ENCODE results near the gene CAST.

Gene CAST

DNA sequence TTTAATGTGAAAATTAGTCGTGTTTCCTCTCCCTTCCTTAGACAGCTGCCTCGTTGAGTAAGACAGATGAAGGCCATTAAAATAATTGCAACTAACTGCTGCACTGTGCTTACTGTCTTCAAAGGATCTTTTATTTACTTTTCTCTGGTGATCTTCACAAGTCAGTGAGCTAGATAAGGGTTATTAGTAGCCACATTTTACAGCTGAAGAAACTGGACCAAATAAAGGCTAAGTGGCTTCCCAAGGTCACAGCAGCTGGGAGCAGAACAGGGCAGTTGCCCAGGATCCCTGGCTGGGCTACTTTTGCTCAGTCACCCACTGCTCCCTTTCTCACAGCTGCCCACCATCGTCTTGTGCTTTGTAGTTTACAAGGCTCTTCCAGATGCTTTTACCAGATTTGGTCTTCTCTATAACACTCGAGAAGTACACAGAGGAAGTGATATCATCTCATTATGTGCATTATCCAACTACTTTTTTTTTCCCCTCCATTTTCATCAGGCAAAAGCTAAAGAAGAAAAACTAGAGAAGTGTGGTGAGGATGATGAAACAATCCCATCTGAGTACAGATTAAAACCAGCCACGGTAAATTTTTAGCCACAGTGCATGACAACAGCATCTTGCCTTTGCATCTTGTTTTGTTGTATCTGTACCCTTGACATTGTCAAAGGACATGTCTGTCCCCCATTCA, 83.8 kb downstream of the CAST start:
- DNase-seq (ENCODE audit: low read depth), result peak; percentile 17

DNA sequence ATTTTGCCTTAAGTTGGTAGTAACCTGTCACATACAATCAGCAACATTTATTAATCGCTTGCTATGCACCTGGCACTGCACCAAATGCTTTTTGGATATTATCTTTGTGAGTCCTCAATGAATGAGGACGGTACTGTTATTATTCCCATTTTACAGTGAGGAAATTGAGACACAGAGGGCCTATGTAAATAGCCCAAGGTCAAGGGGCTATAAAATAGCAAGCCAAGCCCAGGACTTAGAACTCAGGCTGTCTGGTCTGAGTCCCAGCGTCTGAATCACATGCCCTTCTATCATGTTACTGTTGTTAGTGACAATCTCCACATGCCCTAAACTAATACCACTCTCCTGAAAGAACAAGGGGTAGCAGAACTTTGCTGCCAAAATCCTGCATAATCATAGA, 85.5 kb downstream of the CAST start:
- no peak for DNase-seq (ENCODE audit: low read depth)

DNA sequence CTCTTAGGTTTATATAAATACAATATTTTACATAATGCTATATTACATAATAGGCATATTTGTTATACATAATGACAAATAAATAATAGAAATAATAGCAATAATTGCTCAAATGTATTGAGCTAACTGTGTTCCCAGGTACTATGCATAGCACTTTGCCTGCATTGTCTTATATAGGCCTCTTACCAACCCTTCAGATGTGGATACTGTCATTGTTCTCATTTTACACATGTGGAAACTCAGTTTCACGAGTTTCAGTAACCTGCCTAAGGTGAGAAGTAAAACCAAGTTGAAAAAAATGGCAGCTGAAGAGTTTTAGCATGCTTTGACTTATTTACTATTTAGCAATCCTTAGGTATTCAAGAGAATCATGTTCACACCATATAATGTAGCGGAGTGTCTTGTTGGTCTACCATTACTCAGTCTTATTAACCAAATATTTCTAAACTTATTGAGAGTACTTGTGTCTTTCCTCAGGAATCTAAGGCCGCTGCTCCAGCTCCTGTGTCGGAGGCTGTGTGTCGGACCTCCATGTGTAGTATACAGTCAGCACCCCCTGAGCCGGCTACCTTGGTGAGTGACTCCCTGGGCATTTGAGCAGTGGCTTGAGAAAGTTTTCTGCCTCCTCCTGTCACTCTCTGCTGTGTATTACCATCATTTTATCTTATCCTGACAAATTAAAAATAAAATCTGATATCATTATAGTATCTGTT, 88.1 kb downstream of the CAST start:
- no peak for DNase-seq (ENCODE audit: low read depth)

DNA sequence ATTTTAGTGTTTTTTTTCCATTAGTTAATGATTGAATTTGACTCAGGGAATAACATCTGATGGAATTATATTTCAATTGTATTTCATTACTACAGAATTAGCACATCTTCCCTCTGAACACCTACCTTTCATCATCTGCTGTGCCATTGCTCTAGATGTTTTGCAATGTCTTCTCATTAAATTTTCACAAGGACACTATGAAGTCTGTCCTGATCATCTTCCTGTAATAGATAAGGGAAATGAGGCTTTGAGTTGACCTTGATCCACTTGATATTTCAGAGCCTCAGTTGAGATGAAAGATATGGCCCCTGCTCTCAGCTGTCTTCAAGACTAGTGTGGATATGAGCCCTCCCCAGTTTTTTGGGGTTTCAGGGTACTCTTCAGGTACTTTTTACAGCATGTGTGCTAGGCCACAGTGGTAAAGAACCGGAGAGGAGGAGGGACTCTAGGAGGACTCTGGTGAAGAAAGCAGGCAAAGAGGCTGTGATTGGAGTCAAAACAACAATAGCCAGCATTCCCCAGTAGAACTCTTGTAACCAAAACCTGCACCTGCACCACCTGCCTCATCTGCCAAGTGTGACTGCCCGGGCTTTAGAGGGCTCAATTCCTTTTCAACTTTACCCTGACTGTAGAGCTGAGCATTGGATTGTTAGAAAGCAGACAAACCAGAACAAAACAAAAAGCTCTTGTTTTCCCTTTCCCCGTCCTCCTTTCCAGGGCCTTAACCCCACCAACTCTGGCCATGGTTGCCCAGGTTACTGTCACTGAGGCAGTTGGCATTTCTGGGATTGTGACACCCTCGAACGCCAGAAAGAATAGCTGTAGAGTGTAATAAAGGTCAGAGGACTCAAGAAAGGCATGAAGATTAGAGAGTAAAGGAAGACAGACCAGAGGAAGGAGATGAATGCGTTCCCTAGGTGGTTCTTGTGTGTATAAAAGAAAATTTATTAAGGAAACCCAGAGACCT, 89.3 kb downstream of the CAST start:
- DNase-seq (ENCODE audit: low read depth), result no peak

DNA sequence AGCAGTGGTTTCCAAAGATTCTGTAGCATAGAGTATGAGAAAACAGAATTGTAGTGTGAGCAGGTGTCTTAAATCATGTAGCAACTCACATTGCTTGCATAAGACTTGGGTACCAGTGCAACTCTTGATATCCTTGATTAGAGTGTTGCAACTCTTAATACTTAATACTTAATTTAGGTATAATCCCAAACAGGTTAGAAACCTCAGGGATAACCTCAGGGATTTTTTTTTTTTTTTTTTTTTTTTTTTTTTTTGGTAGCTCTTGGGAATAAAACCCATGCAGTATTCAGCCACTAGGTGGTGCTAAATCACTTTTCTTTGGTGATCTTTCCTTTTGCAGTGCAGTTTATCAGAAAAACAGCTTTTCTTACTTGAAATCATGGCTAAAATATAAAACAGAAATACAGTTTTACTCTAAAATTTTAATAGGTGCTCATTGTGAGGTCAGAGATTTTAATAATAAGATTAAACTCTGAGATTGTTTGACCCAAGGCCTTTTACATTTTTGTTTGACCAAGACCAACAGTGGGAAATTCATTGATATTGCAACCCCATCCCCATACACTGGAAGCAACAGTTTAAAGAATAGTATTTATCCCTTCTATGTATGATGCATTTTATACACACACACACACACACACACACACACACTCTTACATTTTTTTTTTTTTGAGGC, 90.3 kb downstream of the CAST start:
- peak; percentile 49 for DNase-seq (ENCODE audit: low read depth)

DNA sequence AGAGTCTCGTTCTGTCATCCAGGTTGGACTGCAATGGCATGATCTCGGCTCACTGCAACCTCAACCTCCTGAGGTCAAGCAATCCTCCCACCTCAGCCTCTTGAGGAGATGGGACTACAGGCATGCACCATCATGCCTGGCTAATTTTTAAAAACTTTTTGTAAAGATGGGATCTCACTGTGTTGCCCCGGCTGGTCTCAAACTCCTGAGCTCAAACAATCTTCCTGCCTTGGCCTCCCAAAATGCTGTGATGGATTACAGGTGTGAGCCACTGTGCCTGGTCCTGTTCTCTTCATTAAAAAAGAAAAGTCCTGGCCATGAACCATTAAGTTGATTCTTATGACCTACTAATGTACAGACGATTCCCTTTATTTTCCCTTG, 90.8 kb downstream of the CAST start:
- no peak for DNase-seq (ENCODE audit: low read depth)

DNA sequence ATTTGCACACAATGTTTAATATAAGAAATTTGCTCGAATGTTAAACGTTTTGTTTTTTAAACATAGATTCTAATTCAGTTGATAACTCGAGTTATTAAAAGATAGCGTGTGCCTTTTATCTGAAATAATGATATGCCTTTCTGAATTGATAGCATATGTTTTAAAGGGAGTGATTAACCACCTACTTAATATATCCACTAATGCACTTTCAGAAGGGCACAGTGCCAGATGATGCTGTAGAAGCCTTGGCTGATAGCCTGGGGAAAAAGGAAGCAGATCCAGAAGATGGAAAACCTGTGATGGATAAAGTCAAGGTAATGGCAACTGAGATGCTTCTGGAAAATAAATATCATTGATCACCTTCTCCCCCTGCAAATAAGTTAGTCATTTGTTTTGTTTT, 91.7 kb downstream of the CAST start:
- DNase-seq (ENCODE audit: low read depth), result no peak

DNA sequence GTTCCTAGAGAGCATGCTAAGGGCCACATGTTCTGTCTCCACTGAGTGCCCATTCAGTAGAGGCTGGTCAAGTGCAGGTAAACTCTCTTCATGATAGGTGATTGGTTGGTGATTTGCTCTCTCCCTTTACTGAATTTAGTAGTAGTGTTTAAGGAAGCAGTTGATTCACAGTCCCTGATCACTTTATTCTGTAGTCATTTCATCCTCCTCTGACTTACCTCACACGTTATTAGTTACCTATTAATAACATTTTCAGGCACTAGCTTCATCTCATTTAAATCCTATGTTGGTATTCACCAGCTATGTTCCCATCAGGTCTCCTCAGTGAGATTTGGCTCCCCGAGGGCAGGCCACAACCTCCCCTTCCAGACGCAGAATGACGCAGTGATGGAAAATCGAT, 93.7 kb downstream of the CAST start:
- DNase-seq (ENCODE audit: low read depth), result no peak

DNA sequence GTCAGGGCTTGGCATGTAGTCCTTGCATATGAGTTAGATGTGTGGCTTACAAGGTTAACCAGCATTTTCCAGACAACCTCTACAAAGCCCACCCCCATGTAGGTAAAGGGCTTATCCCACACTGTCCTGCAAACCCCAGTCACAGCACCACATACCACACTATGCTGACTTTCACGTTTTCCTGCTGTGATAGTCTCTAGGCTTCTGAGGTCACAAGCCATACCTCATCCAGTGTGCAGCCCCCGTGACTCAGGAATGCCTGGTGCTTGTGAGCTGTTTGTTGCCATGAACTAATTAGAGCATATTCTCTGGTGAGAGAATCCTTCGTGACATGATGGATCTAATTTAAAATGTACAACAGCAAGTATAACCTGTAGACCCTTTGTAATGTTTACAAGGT, 94.8 kb downstream of the CAST start:
- peak; percentile 16 for DNase-seq (ENCODE audit: low read depth)

DNA sequence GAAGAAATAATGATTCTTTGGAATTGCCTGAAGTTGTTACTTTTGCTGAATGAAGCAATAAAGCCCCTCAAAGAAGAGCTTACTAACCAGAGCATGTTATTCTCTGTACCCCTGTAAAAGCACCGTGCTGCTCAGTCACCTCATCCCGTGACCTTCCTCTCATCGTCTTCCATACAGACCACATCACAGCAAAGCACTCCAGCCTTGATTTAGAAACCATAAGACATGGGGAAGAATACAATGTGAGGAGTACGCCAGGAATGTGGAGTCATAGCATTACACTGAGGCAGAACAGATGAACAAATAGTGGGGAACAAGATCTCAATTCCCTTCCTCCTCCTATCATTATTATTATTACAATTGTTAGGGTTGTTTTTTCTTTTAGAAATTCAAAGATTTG, 96.4 kb downstream of the CAST start:
- DNase-seq (ENCODE audit: low read depth), result peak; percentile 82

DNA sequence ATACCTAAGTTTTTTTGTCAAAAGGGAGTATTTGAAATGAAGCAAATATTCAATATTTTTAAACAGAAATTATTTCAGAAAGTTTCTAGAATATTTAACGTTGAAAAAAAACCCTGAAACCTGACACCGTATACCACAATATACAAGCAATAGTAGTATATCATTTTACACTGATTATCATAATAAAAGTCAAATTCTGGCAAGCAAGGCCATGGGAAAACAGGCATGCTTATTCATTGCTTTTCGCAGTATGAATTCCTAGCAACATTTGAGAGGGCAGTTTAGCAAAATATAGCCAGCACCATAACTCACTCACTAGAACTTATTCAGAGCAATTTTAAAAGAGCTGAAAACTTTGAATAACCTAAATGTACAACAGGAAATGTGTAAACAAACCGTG, 99.4 kb downstream of the CAST start:
- peak; percentile 14 for DNase-seq (ENCODE audit: low read depth)

DNA sequence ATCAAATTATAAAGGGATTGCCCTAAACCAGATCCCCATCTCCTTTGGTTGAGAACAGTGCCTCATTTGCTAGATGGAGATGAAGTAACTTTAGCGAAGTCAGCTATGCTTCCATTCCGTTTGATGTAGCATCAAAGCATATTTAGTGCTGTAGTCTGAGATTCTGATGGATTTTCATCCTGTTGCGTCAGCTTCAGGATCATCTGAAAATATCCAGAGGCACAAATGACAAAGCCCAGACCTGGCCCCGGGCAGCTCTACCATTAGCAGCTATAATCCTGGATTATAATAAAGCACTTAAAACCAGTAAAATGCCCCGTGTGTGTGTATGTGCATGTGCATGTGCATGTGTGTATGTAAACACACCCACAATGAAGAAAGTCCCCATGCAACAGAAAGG, 100.8 kb downstream of the CAST start:
- no peak for DNase-seq (ENCODE audit: low read depth)

DNA sequence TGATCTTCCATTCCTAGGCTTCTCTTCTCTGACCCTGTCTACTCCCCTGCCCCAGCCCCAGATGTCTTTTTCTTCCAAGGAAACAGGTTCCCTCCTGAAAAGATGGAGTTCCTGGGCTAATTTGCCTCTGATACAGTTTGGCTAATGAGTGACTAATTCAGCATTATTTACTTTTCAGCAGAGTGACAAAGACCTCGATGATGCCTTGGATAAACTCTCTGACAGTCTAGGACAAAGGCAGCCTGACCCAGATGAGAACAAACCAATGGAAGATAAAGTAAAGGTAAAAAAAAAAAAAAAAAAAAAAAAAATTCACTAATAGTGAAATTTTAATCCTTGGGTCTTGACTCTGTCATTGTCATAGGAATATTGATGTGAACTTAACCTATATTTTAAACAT, 102.9 kb downstream of the CAST start:
- no peak for DNase-seq (ENCODE audit: low read depth)

DNA sequence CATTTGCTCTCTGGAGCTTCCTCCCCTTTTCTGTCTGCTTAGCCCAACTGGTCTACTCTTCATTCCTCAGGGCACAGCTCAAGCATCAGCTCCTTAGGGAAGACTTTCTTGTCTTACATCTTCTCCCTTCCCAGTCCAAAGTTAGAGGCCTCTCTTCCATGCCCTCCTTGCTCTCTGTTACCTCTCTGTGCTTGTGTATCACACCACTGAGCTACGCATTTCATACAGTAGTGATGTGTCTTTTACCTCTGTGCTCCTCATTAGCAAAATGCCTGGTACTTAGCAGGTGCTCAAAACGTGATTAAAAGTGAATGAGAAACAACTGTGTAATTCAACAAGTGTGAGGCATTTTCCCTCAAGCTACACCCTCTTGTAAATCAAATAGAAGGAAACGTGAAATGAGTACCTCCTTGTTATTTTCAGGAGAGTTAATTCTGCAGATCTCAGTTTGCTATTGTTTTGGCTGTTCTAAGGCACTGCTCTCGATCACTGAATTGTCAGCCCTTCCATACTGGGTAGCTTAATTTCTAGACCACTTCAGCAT, 106.6 kb downstream of the CAST start:
- no peak for DNase-seq (ENCODE audit: low read depth)

DNA sequence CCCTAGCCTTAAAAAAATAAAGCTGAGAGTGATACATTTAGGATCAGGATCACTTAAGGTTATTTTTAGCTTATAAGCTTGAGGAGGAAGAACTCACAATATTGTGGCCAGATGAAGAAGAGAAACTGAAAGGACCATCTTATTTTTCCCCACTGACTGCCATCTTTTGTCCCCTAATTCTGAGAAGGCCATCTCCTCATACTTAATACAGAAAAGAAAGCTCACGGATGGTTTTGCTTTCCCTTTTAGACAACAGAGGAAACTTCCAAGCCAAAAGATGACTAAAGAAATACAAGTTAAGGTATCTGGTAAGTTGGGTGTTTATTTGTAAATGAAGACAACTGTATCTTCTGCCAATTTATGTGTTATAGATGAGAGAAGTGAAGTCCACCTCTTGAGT, 109.2 kb downstream of the CAST start:
- DNase-seq (ENCODE audit: low read depth), result no peak

DNA sequence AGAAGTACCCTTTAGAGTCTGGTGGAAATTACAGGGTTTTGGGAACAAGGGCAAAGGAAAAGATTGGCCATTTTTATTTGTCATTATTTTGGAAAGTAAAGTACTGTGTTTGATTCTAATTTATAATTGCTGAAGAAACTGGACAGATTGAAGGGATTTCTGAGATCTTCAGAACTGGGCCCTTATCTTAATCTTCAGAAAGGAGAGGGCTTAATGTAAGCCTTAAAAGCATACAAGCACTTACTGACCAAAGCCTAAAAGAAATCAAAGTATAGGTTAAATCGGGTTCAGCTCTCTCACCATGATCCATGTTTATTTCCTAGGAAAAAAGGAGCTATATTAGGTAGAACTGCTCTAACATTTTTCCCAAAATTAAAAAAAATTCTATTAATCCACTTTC, 109.9 kb downstream of the CAST start:
- no peak for DNase-seq (ENCODE audit: low read depth)

DNA sequence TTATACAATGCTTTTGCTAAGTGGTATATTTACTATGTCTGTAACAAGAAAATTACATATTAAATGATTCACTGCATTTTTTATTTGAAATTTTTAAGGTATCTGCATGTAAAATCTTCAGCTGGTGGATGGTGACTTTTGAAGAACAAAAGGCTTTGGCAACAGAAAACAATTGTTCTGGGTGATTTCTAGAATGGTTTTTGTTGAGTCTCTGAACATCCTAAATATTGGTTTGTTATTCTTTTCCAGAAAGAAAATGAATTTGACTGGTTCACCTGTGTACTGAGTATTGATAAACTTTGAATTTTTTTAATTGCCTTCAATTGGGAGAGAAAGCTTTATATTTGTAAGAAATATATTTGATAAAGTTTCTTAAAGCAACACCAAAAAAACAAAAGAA, 110.4 kb downstream of the CAST start:
- no peak for DNase-seq (ENCODE audit: low read depth)

DNA sequence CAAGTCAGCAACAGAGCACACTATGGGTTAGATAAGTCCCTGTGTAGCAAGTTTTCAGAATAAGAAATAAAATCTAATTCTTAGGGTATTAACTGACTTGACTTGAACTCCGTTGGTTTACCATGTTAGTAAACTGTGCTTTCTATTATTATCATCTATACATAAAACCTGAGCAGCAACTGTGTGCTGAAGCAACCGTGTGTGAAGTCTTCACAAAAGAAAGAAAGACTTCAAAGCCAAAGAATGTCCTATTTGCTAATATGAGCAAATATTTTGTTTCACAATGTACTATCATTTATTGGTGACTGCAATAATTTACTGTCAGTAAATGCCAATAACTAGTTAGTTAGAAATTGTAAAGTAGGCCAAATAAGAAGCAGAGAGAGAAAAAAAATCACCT, 112.9 kb downstream of the CAST start:
- no peak for DNase-seq (ENCODE audit: low read depth)

DNA sequence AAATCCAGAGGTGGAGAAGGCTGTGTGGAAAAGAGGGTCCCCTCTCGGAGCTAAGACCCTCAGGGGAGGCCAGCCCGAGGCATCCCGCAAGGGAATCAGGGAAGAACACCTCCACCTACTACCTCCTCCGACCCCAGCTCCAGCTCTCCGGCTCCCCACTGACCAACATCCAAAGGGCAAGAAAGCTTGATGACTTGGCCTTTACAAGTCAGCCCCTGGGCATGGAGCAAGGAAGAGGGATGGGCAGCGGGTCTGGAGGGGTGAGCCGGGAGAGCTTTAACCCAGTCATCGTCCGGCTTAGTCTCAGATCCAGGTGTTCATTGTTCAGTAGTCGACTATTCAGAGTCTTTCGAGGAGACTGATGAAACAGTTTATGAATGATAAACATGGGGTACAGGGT, 113.5 kb downstream of the CAST start:
- no peak for DNase-seq (ENCODE audit: low read depth)

DNA sequence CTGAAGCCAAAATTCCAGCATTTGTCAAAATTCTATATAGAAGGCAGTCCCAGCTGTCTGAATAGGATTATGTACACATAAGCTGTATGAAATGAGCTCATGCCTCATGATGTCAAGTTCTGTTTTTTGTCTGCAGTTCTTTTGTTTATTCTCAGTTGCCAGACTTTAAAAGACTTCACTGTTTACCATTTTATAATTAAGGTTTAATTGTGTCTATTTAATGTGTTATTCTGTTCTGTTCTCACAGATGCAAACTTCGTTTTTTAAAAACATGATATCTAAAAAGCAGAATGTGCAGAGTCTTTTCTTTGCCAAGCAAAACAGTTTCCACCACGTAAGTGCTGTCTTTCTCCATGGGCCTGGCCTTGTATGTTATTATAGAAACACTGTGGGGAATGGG, 114.4 kb downstream of the CAST start:
- no peak for DNase-seq (ENCODE audit: low read depth)

DNA sequence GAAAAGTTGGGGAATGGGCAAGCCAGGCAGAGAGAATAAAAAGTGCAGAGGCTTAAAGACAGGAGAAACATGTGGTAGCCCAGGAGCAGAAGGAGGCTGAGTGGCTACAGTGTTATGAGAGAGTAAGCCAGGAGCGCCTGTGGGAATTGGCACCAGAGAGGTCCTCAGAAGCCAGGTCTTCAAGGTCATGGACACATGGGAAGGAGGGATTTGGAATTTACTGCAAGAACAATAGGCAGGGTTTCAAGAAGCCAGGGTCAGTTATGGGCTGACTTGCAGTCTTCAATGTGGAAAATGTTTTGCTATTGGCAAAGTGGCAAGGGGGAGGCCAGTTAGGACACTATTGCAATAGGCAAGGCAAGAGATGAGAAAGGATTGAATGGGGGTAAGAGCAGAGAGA, 116.2 kb downstream of the CAST start:
- DNase-seq (ENCODE audit: low read depth), result no peak

DNA sequence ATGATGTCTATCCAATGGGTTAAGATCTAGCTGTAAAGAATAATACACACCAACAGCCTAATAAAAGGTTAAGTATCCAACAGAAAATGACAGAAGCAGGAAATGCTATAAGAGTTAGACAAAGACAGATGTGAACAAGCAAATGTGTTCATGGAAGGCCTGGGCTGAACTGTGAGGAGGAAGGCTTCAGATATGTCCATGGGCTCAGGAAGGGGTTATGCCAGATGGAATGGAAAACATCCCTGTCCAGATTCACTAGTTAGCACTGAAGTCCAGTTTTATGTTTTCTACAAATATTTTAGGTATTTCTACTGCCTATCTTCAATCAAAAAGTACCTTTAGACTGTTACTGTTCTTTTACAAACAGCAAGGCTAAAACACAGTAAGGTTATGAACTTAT, 118.5 kb downstream of the CAST start:
- DNase-seq (ENCODE audit: low read depth), result peak; percentile 52

All from iris pigment epithelial cell (primary cell).